Epithelial cell of proximal tubule (primary cell): ENCODE data around the gene FRYL. TPM values are rescaled to one million over a fixed set of nuclear protein-coding genes. Genes with fewer than 3 reads are reported as not detected.

ENCODE experiments used
- DNase-seq: peaks from one replicate; pipeline ENCODE4 v3.0.0-alpha.2; 2011; ENCODE audit warnings: low read depth
- H3K4me3 ChIP-seq: 2 replicates; pipeline ENCODE4 v1.5.1; 2011; ENCODE audit warnings: low read depth, mild to moderate bottlenecking, low read length
- total RNA-seq: library from RNA; depleted of rRNA; stranded (reverse); fragments of >200 nt; gene quantifications from 2 replicates; pipeline ENCODE4 v1.2.3, GENCODE V29; 2015
- TF ChIP-seq, protein P1 (sequence below): conservative IDR thresholded peaks from 2 replicates; pipeline ENCODE4 v1.5.1; 2012; ENCODE audit warnings: low read depth, mild to moderate bottlenecking, low read length

The FRYL gene
- total RNA-seq, 1 donor from 2014 or later, result 22.5 TPM

DNA sequence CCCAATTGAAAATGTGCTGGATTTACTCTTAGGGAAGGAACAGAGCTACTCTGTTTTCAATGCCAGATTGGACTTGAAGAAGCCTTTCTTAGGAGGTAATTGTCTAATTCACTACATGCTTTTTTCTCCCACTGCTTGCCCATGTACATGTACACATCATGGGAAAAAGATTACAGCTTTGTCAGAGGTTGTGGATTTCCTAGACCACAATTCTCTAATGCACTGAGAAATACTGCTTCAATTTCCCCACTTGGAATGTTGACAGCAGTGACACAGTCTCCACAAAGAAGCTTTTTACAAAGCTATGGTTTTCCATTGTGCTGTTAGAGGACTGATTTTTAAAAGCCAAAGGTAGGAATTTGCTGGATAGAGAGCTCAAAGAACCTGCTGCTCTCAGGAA, 270.5 kb downstream of the FRYL start:
- H3K4me3 ChIP-seq, result no peak overlapping the region
- no peak for DNase-seq
- TF ChIP-seq, protein P1, sequence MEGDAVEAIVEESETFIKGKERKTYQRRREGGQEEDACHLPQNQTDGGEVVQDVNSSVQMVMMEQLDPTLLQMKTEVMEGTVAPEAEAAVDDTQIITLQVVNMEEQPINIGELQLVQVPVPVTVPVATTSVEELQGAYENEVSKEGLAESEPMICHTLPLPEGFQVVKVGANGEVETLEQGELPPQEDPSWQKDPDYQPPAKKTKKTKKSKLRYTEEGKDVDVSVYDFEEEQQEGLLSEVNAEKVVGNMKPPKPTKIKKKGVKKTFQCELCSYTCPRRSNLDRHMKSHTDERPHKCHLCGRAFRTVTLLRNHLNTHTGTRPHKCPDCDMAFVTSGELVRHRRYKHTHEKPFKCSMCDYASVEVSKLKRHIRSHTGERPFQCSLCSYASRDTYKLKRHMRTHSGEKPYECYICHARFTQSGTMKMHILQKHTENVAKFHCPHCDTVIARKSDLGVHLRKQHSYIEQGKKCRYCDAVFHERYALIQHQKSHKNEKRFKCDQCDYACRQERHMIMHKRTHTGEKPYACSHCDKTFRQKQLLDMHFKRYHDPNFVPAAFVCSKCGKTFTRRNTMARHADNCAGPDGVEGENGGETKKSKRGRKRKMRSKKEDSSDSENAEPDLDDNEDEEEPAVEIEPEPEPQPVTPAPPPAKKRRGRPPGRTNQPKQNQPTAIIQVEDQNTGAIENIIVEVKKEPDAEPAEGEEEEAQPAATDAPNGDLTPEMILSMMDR, result no peak

DNA sequence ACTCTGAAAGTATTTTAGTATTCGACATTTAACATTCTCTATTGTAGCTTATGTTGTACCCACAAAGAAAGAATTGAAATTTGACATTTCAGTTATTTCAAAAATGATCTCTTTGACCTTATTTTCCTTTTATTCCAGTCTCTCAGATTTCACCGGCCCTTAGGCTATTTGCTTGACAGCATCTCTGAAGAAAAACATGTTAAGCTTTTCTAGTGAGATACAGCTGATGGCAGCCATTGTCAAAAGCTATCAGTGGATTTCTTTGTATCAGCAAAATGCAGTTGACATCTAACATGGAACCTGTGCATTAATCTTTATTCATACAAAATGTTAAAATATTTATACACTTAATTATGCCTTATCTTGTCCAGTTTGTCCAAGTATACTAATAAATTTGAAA, 273.4 kb downstream of the FRYL start:
- TF ChIP-seq, protein P1, result no peak
- no peak for DNase-seq
- H3K4me3 ChIP-seq, result no peak overlapping the region

DNA sequence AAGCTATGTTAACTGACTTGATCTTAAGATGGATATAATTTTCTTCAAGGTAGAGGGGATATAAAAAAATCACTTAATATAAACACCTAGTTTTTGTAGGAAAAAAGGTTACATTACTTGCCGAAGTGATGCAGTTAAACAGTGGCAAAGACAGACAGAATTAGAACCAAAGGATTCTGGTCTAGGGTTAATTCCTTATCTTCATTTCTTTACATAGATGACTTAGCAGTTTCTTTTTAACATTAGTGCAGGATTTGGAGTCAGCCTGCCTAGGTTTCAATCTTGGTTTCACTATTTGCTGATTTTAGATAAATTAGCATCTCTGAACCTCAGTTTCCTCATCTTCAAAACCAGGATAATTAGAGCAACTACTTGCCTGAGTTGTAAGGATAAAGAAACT, 275.7 kb downstream of the FRYL start:
- no peak for DNase-seq
- TF ChIP-seq, protein P1, result no peak
- no peak overlapping the region for H3K4me3 ChIP-seq

DNA sequence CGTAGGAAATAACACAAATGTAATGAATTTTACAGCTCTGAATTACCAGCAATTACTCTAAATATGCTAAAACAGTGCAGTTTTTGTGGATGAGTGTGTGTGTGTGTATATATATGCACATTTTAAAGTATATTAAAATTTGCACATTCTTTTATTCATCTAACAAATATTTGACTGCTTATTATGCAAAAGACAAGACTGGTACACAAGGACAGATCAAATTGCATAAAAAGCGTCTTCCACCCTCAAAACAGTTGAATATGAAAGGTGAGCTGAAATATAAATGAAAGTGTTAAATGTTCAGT, 276.1 kb downstream of the FRYL start:
- TF ChIP-seq, protein P1, result no peak
- no peak overlapping the region for H3K4me3 ChIP-seq
- DNase-seq, result no peak

DNA sequence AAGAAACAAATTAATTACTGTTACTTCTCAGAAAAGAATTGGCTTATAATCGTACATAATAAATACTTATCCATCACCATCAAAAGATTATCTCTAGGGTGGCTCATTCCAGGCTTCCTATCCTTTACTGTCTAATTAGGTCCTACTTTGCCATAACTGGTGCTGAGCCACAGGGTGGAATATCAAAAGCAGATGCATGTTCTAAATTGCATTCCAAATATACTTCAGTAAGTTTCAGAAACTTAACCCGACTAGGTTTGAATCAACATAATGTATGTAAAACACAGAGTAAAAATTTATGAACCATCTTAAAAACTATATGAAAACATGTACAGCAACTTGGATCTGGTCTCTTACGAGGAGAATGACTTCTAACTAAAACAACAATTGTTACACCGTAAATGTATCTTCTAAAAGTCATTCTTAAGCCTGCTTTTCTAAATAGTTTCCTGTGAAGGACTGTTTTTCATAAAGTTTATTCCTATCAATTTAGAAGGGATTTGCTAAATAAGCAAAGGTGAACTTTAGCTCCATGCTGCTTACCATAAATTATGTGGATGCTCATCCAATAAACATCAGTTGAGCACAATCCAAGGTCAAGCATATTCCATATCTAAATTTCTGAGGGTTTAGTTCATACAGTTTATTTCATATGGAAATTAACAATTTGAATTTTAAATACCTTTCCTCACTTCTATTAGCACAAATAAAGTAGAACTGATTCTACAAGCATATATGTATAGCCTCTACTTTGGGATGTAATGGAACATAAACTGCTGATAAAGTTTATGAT, 276.6 kb downstream of the FRYL start:
- DNase-seq, result no peak
- TF ChIP-seq, protein P1, result no peak
- H3K4me3 ChIP-seq, result no peak overlapping the region

DNA sequence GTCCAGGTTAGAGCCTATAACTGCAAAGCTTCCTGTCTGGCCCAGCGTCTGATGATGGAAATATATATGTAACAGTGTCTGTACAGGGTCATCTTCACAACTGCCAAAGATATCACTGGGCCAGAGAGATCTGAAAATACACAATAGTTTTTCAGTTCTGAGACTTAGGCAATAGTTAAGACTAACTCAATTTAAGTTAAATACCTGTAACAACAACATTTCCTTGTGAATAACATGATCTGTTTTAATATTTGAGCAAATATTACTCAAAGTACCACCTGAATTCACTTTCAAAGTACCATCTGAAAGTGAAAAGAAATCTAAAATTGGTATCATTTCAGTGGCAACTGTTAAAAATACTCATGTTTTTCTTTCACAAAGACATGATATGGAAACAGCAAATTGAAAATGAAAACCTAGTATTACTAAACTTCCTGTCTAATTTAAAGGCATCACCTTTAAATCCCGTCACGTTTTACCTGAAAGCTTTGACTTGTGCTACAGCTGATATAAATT, 280.5 kb downstream of the FRYL start:
- TF ChIP-seq, protein P1, result no peak
- H3K4me3 ChIP-seq, result no peak overlapping the region
- no peak for DNase-seq

DNA sequence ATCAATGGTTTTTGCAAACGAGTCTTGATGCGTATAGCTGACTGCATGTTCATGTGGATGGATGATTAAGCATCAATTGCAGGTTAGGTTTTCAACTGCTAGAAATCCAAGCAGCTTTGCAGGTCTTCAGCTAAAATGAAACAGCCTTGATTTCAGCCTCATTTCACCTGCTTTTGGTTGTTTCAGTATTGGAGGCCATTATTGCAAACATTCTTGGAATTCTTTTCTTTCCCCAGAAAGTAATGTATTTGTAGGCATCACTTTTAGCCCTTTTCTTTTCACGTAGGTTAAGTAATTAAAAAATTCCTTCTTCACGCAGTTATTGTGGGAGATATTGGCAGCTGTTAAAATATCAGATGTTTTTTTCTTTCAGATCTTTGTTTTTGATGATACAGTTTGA, 281.2 kb downstream of the FRYL start:
- no peak overlapping the region for H3K4me3 ChIP-seq
- no peak for DNase-seq
- TF ChIP-seq, protein P1, result no peak
